Fibroblast of pulmonary artery (primary cell): Measurements from ENCODE around the gene MTA2.

Experiments
- DNase-seq: peaks from one replicate; pipeline ENCODE4 v3.0.0-alpha.2; 2010; ENCODE audit warnings: low read depth
- H3K4me3 ChIP-seq: replicated peaks from 2 replicates; pipeline ENCODE4 v1.5.1; 2011; ENCODE audit warnings: low read depth, mild to moderate bottlenecking, control low read depth, low read length, moderate library complexity
- TF ChIP-seq, protein P1 (sequence below): IDR thresholded peaks from 2 replicates; pipeline ENCODE4 v1.5.1; 2011; ENCODE audit warnings: mild to moderate bottlenecking, control low read depth, low read length, inconsistent platforms; ENCODE audit errors: missing control alignments

The MTA2 gene

DNA sequence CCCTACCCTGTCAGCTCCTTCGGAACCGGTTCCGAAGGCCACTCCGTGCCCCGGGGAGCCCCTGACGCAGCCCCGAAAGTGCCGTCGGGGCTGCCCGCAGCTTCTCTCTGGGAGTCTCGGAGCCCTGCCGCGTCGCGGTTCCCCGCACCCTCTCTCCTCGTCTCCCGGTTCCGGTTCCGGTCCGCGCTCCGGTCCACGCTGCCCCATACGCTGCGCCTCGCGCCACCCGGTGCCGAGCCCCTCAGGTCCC, 618 bp downstream of the MTA2 start:
- TF ChIP-seq, protein P1, sequence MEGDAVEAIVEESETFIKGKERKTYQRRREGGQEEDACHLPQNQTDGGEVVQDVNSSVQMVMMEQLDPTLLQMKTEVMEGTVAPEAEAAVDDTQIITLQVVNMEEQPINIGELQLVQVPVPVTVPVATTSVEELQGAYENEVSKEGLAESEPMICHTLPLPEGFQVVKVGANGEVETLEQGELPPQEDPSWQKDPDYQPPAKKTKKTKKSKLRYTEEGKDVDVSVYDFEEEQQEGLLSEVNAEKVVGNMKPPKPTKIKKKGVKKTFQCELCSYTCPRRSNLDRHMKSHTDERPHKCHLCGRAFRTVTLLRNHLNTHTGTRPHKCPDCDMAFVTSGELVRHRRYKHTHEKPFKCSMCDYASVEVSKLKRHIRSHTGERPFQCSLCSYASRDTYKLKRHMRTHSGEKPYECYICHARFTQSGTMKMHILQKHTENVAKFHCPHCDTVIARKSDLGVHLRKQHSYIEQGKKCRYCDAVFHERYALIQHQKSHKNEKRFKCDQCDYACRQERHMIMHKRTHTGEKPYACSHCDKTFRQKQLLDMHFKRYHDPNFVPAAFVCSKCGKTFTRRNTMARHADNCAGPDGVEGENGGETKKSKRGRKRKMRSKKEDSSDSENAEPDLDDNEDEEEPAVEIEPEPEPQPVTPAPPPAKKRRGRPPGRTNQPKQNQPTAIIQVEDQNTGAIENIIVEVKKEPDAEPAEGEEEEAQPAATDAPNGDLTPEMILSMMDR, result no peak
- peak; percentile 18 for DNase-seq
- H3K4me3 ChIP-seq, result peak overlapping the region; percentile 92

GRCh38 chr11:62600367-62601121, 1.1 kb downstream of the MTA2 start:
- TF ChIP-seq, protein P1, result no peak
- no peak for DNase-seq
- peak overlapping the region; percentile 92 for H3K4me3 ChIP-seq

- TF ChIP-seq, protein P1, result no peak
- H3K4me3 ChIP-seq, result peak overlapping the region; percentile 92
- no peak for DNase-seq
Measured at GRCh38 chr11:62599901-62600300, 1.8 kb downstream of the MTA2 start.

DNA sequence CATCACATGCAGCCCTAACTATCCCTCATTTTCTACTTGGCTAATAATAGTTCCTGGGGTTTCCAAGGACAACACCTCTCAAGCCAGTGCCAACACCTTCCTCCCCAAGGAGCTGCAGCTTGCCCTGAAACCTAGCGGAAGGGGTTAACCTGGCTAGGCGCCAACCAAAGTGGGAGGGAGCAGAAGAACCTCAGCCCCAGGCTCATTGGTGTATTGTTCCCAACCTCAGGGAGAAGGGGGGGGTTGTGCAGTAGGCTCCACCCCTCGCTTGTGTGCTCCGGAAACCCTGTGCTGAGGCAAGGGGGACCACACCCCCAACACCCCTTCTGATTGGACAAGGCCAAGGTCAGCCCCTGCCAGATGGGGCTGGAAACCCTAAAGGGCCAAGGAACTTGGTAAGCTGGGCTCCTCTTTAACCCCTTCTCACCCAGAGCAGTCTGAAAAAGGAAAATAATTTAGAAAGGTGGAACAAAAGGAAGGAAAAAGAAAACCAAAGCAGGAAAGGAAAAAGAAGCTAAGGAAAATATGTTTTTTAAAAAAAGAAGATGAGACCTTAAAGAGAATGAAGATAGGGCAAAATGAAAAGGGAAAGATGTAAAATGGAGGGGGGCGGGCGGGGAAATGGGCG, 2.5 kb downstream of the MTA2 start:
- DNase-seq, result peak; percentile 100
- H3K4me3 ChIP-seq, result peak overlapping the region; percentile 92
- TF ChIP-seq, protein P1, result no peak

DNA sequence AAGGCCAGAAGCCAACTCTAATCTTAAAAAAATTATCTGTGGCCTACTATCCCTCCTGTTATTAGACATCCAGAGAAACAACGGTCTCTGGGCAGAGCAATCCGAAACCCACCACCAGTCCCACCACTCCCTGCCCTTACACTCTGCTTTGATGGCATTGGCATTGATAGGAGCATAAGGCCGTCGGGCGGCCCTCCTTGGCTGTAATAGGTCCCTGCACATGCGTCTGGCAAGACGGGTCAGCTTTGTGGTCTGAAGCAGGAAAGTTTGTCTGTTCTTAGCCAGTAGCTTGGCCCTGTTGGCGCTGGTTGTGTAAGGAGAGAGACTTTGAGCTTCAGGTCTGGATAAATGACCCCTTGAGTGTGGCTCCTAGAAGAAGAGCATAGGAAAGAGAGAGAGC, 6.5 kb downstream of the MTA2 start:
- TF ChIP-seq, protein P1, result no peak
- H3K4me3 ChIP-seq, result no peak overlapping the region
- no peak for DNase-seq

- DNase-seq, result peak; percentile 85
- H3K4me3 ChIP-seq, result no peak overlapping the region
- TF ChIP-seq, protein P1, result peak; percentile 72
Measured at GRCh38 chr11:62593434-62594044, 8.1 kb downstream of the MTA2 start.

DNA sequence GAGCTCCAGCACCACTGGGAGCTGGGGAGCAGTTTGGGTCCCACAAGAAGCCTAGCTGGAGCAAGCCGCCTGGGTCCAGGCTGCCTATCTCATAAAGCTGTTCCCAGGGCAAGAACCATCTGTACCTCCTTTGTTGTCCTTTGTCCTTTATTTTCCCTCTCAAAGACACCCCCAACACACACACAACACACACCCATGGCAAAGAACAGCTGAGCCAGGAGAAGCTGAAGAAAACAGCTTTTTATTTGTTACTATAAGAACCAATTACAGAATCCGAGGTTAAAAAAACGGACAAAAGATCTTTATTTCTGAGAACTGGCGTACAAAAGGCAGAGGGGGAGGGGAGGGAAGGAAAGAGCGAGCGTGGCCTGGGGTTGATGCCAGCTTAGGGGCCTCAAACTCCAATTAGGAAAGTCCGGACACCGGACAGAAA, 8.7 kb downstream of the MTA2 start:
- no peak for DNase-seq
- H3K4me3 ChIP-seq, result no peak overlapping the region
- TF ChIP-seq, protein P1, result no peak
